Pancreas (tissue), 10 donors: ENCODE results near the gene ACOX2. TPM values are rescaled to one million over a fixed set of nuclear protein-coding genes. Genes with fewer than 3 reads are reported as not detected.

Experiments
- ATAC-seq, 4 donors: fragments of 200-7000 bp; cut with Tn5 transposase; one replicate each; pipeline versions ENCODE4 v1.8.0 to v1.9.1; 2020; ENCODE audit warnings: mild to moderate bottlenecking in 4 of 4, moderate library complexity in 4 of 4
- DNase-seq, 6 donors: peaks; one replicate each; pipeline ENCODE4 v3.0.0-alpha.2; 2020
- FAIRE-seq: peaks from 2 replicates; lab custom pipeline; 2012; peaks lifted over from hg19 to GRCh38; lab: Jason Lieb, UNC
- H3K27ac ChIP-seq, 4 donors: fragments of 200-600 bp; sonication (generic); 1 replicate in 3 of 4; 2 replicates in 1 of 4; pipeline versions ENCODE4 v1.5.0 to v1.8.0; 2020
- H3K27me3 ChIP-seq, 4 donors: fragments of 200-600 bp; one replicate each; pipeline ENCODE4 v1.8.0; 2021
- H3K36me3 ChIP-seq, 3 donors: fragments of 200-600 bp; sonication (generic) in 1 of 3; one replicate each; pipeline versions ENCODE4 v1.5.0 to v1.8.0; 2020 to 2021
- H3K4me1 ChIP-seq, 3 donors: fragments of 200-600 bp; one replicate each; pipeline ENCODE4 v1.8.0; 2021
- H3K4me3 ChIP-seq, 4 donors: fragments of 200-600 bp; sonication (generic) in 2 of 4; one replicate each; pipeline versions ENCODE4 v1.5.0 to v1.8.0; 2020 to 2021
- H3K9me3 ChIP-seq, 4 donors: fragments of 200-600 bp; one replicate each; pipeline ENCODE4 v1.8.0; 2021
- WGBS, 2 donors: extraction: QIAGEN DNeasy Blood & Tissue Kit; methylation state at CpG; one replicate each; pipeline ENCODE4 v1.1.7; 2013; 5-methylcytosine and 5-hydroxymethylcytosine counted together
- intact Hi-C, 3 donors: fragments of 100-400 bp; cut with DNase I; formaldehyde crosslinking; loops; one replicate each; pipeline versions ENCODE4 v1.11.1 to v1.14.2; 2022
- polyA plus RNA-seq, 2 donors: library from polyadenylated mRNA; stranded (reverse); fragments of 200-250 nt; gene quantifications; one replicate each; pipeline ENCODE4 v1.2.3, GENCODE V29; 2013
- total RNA-seq, 6 donors: library from RNA; stranded (reverse); fragmentation: NEBNext Ultra II Directional in 4 of 6; extraction: Animal tissue kit (Norgen Biotek cat#: 25700) in 4 of 6; gene quantifications; one replicate each; pipeline versions ENCODE4 v1.2.1 to v1.2.4, GENCODE V29; 2021 to 2023
- TF ChIP-seq, protein P1 (sequence below), 4 donors: fragments of 200-600 bp; sonication (generic) in 3 of 4; IDR thresholded peaks; one replicate each; pipeline versions ENCODE4 v1.5.0 to v1.8.0; 2021; ENCODE audit warnings: antibody characterized with exemption in 4 of 4
- donor health status: healthy with polysubstance abuse.
- donor health status: DM: no; HTN: no; CAD: no; lungs with moderate emphysema.
- donor health status: DM: no; HTN: no; CAD: no.
- donor health status: control.
- donor health status: control.
- donor health status: Bipolar disorder and iron deficiency.
- donor health status: DM: yes; HTN: yes; CAD: no.
- donor health status: DM: no; HTN: no; CAD: no.
- donor health status: DM: no; HTN: no; CAD: no.
- donor health status: DM: yes; HTN: yes; CAD: no.

Gene ACOX2
- total and polyA plus RNA-seq, 8 donors, result 1.3 to 13.3 (median 8.3) TPM

DNA sequence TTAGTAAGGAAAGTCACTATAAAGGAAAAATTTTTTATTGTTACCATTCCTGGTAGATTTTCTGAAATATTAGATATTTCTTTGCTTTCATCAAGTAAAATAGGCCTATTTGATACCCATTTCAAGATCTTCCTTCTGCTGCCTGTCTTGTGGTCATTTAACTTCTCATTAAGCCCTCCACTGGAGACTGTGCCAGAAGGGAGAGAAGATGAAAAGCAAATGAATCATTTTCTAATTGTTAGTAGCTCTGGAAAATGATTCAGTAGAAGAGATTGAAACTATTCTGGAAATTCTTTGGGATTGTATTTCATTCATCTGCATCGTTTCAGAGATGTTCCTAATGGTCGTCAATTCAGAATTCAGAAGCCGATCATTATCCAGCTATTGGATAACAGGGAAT, 41.9 kb downstream of the ACOX2 start:
- intact Hi-C loops, result loop anchor here in 1 of 3 donors (10.0 kb wide), 1 partner anchor 160 kb away; the partner anchor contains the start of gene PXK
- Histone ChIP-seq H3K9me3 (no peaks in the 10 kb centered on the region), H3K4me1 (peaks cover 5 to 16% (median 13%) of the 10 kb centered on the region in 3 donors), H3K36me3 (no peaks in the 10 kb centered on the region), H3K27ac (no peak overlapping the region), H3K27me3 (no peaks in the 10 kb centered on the region), H3K4me3 (no peak overlapping the region)
- WGBS, 2 donors, result 71 to 83% methylated on average over 3 of the region's 3 CpGs
- DNase-seq (no peak), ATAC-seq (no peak), FAIRE-seq (no peak)
- TF ChIP-seq, protein P1, sequence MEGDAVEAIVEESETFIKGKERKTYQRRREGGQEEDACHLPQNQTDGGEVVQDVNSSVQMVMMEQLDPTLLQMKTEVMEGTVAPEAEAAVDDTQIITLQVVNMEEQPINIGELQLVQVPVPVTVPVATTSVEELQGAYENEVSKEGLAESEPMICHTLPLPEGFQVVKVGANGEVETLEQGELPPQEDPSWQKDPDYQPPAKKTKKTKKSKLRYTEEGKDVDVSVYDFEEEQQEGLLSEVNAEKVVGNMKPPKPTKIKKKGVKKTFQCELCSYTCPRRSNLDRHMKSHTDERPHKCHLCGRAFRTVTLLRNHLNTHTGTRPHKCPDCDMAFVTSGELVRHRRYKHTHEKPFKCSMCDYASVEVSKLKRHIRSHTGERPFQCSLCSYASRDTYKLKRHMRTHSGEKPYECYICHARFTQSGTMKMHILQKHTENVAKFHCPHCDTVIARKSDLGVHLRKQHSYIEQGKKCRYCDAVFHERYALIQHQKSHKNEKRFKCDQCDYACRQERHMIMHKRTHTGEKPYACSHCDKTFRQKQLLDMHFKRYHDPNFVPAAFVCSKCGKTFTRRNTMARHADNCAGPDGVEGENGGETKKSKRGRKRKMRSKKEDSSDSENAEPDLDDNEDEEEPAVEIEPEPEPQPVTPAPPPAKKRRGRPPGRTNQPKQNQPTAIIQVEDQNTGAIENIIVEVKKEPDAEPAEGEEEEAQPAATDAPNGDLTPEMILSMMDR (IDR thresholded peaks at IDR 0.05), result no peak

DNA sequence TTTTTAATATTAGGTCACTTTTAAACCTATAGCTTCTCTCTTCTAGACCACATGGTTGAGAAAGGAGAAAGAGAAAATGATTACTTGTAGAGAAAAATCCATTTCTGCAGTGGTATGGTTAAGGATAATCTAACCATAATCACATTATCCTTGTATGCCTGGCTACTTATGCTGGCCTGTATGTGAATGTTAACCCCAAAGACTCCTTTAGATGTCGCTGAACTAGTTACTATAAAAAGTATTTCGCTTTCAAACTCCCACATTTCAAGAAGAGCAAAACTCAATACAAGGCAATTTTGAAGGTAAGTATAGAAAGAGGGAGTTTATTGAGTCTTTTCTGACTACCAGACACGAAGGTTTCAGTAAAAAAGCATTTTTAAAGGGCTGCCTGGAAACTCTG, 42.9 kb downstream of the ACOX2 start:
- no peaks in the 10 kb centered on the region for H3K36me3 ChIP-seq
- DNase-seq (no peak), ATAC-seq (no peak), FAIRE-seq (no peak)
- WGBS, 2 donors, result 74 to 75% methylated on average over 3 of the region's 3 CpGs
- intact Hi-C loops, result loop anchor here in 1 of 3 donors (10.0 kb wide), 1 partner anchor 159 kb away; the partner anchor contains the start of gene PXK
- no peak overlapping the region for H3K4me3 ChIP-seq
- H3K4me1 ChIP-seq, result peaks cover 5 to 16% (median 13%) of the 10 kb centered on the region in 3 donors
- H3K27ac ChIP-seq, result no peak overlapping the region
- H3K9me3 ChIP-seq, result no peaks in the 10 kb centered on the region
- TF ChIP-seq, protein P1 (IDR thresholded peaks at IDR 0.05), result no peak
- no peaks in the 10 kb centered on the region for H3K27me3 ChIP-seq

DNA sequence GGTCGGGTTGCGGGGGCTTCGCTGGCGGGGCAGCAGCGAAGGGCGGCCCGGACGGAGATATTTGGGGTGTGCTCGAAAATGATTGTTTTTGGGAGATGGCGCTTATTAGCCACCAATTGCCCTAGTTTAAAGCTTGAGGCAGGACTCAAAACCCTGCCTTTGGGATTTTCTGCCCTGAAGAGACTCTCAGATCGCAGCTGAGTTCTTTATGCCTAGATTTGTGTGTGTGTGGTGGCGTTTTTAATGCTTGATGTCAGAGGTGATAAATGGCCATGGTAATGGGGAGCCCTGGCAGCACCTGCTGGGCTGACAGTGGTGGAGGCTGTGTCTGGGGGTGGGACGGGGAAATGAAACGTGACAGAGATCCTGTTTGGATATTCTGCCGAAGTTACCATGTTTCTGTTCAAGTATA, 44.5 kb downstream of the ACOX2 start:
- peaks cover 5 to 16% (median 13%) of the 10 kb centered on the region in 3 donors for H3K4me1 ChIP-seq
- H3K27me3 ChIP-seq, result no peaks in the 10 kb centered on the region
- no peak for ATAC-seq
- no peaks in the 10 kb centered on the region for H3K36me3 ChIP-seq
- FAIRE-seq, result no peak
- intact Hi-C loops, result loop anchor here in 1 of 3 donors (10.0 kb wide), 1 partner anchor 158 kb away; the partner anchor contains the start of gene PXK
- H3K4me3 ChIP-seq, result peak overlapping the region; percentile 59 to 75 (median 66)
- TF ChIP-seq, protein P1 (IDR thresholded peaks at IDR 0.05), result no peak
- 0 to 1% methylated on average over 14 to 15 of the region's 15 CpGs for WGBS, 2 donors
- DNase-seq, result peak in 1 of 6 donors; percentile 9
- H3K27ac ChIP-seq, result peak overlapping the region in 3 of 4 donors; percentile 23 to 54 (median 26)
- H3K9me3 ChIP-seq, result no peaks in the 10 kb centered on the region

DNA sequence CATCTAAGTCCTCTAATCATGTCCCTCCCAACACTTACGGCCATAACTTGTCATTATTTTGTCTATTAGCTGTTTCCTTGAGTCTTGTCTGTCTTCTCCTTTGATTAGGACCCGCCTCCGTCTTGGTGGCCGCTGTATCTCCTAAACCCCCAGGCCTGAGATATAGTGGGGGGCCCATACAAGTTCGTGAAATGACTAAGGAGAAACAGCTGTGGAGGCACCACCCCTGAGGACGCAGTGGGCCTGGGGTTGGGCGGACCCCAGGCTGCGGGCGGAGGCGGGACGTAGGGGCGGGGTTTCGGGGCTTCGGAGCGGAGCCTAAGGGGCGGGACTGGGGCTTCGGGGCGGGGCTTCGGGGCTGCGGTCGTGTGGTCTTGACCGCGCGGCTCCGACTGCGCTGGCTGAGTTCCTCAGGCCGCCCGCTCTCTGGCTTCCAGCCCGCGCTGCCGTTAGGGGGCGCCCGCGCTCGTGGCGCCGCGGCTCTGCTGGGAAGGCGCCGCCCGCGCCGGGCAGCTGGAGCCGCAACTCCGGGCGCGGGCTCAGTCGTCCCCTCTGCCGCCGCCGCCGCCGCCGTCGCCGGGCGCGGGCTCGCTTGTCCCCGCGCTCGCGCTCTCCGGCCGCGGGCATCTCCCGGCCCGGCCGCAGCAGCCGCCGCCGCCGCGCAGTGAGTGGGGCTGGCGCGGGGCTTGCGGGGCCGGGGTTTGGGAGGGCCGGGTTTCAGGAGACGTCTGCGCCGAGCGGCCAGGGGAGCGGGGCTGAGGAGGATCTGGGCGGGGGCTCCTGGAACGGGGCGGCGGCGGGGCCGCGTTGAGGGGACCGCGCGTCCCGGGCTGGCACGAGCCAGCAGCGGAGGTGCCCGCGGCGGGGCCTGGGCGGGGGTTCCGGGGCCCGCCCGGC, 45.2 kb downstream of the ACOX2 start, which contains the start of gene KCTD6:
KCTD6 (plus strand) TSS at position 591 of the 897 bp plus-strand sequence. CDS start 6,660 bp downstream, outside the sequence.
- TF ChIP-seq, protein P1 (IDR thresholded peaks at IDR 0.05), result peak; percentile 45 to 63 (median 62)
- Histone ChIP-seq H3K27me3 (no peaks in the 10 kb centered on the region), H3K9me3 (no peaks in the 10 kb centered on the region), H3K36me3 (no peaks in the 10 kb centered on the region), H3K27ac (peak within 1 kb of the TSS; percentile 1 to 54 (median 34)), H3K4me1 (peaks cover 5 to 16% (median 13%) of the 10 kb centered on the region in 3 donors), H3K4me3 (peak within 1 kb of the TSS; percentile 59 to 75 (median 66))
- FAIRE-seq (no peak), ATAC-seq (peak; percentile 93 to 97 (median 94)), DNase-seq (peak; percentile 91 to 98 (median 96))
- intact Hi-C loops, result loop anchor here in 1 of 3 donors (10.0 kb wide), 1 partner anchor 157 kb away; the partner anchor contains the start of gene PXK
- WGBS, 2 donors, result 0 to 1% methylated on average over 68 to 104 of the region's 104 CpGs
